Stimulated activated CD4-positive, alpha-beta T cell treated with anti-CD3 and anti-CD28 coated beads, Interleukin-12 subunit alpha, Interleukin-12 subunit beta, amount 100 ng/mL, for 48 hours (primary cell): ENCODE measurements around the gene CEP295NL.
A peak's percentile ranks its signal among the peaks of the same experiment; 100 is the strongest.
"Not testable (repeated sequence)": the region's sequence is repeated elsewhere in the genome, so short reads cannot be mapped to it uniquely, and the experiment has no call there.

Experiments
- DNase-seq, 3 donors: peaks; one replicate each; pipeline ENCODE4 v3.0.0-alpha.2; 2020; ENCODE audit warnings: low read depth in 2 of 3, low spot score in 1 of 3

The CEP295NL gene

GRCh38 chr17:78889531-78889930 lies 13.5 kb downstream of the CEP295NL start:
- DNase-seq = no peak

DNA sequence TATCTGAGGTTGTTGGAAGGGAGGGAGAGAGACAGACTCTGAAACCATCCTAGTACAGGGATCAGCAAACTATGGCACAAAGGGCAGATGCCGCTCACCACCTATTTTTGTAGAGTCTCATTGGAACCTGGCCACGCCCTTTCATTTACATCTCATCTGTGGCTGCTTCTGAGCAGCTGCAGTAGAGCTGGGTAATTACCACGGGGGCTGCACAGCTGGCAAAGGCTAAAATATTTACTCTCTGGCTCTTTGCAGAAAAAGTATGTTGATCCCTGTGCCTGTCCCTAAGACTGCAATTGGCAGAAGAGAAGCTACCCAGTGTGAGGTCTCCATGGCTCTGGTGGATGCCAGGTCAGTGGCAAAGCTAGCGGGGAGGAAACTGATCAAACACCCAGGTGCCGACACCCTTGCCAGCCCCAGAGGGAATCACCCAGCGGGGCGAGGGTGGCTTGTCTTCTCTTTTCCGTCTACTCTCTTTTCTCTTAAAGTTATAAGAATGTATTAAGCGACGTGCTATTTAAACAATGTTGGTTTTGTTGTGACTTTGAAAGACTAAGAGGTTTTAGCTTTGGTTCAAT lies 14.0 kb downstream of the CEP295NL start:
- DNase-seq = no peak

DNA sequence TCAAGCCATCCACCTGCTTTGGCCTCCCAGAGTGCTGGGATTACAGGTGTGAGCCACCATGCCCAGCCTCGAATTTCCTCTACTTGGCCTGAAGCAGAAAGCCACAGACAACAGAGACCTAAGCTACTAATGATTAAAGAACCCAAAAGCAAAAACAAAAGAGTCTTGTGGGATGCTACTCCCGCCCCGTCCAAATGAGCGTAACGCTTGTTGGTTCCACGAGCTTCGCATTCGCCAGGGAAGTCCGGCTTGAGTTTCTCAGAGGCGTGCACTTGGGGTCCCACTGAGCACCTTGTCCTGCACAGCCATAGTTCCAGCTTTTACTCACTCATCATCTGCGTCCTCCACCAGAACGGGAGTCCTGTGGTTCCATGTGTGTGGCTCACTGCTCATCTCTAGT lies 16.0 kb downstream of the CEP295NL start:
- DNase-seq = no peak

DNA sequence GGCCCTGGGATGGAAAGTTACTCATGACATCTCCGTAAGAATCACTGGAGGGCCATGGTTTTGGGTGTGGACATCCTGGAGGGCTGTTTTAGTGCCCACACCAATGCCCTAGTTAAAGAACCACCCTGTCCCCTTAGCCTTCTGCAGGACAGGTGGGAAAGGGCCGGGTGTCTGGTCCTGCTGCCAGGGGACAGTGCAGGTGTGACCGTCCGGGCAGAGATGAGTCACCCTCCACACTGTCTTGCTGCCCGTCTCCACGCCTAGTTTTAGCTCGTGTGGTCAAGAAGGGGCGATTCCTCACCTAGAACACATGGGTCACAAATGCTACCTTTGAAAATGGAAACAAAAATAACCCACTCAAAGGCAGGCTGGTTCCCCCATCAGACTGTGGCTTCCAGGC lies 17.0 kb downstream of the CEP295NL start:
- DNase-seq = no peak

DNA sequence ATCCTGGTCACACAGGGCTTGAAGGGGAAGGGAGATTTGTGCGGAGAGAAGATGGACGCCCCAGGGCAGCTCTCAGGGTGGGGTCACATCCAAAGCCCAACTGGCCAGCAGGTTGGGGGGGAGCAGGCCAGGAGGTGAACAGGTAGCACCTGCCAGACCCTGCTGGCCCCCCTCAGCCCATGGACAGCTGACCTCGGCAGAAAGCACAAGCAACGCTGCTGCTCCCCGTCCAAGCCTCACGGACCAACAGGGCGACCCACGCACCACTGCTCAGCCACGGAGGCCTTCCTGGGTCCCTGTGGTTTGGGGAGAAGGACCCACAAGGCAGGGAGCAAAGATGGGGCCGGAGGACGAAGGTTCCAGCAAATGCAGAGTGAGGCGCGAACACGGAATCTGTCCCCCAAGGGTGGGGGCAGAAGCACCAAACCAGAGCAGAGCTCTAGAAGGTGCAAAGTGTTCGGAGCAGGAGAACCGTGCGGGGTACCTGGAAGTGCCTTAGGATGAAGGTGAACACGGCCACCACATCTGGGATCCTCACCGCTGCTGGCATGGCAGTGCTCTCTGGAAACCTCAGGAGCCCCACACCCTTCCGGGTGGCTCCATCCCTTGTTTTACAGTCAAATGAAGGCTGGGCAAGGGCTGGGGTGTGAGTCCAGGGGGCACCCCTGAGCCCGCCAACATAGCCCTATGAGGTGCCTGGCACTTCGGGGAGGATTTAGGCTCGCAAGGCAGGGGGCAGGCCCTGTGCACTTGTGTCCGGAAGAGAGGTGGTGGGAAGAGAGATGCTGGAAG lies 17.9 kb downstream of the CEP295NL start:
- DNase-seq = no peak

GRCh38 chr17:78884148-78884825 lies 18.7 kb downstream of the CEP295NL start:
- no peak for DNase-seq

GRCh38 chr17:78883533-78884131 lies 19.4 kb downstream of the CEP295NL start:
- DNase-seq = no peak

DNA sequence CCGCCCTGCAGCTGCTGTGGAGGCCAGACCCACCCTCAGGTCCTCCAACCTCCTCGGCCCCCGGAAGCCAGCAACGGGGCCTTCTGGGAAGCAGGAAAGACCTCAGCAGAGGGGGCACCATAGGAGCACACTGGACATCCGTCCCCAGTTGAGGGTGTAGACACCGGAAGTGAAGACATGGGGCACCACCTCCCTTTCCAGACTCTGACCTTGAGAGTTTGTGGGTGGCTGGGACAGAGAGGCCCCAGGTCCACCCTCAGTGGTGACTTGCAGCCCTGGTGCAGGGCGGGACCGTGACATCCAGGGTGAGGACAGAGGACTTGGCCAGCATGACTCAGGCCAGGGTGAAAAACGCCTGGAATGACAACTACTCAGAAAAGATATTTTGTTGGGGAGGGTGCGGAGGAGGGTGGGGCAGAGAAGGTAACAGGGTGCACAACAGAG lies 19.9 kb downstream of the CEP295NL start:
- no peak for DNase-seq

GRCh38 chr17:78882540-78883088 lies 20.4 kb downstream of the CEP295NL start:
- no peak for DNase-seq

- DNase-seq = peak in 1 of 3 donors; percentile 14
These were observed 23.3 kb downstream of the CEP295NL start for GRCh38 chr17:78879635-78880186.

GRCh38 chr17:78878871-78879527 lies 24.0 kb downstream of the CEP295NL start:
- DNase-seq = no peak

- no peak for DNase-seq
These were observed 24.7 kb downstream of the CEP295NL start for GRCh38 chr17:78878261-78878660.

DNA sequence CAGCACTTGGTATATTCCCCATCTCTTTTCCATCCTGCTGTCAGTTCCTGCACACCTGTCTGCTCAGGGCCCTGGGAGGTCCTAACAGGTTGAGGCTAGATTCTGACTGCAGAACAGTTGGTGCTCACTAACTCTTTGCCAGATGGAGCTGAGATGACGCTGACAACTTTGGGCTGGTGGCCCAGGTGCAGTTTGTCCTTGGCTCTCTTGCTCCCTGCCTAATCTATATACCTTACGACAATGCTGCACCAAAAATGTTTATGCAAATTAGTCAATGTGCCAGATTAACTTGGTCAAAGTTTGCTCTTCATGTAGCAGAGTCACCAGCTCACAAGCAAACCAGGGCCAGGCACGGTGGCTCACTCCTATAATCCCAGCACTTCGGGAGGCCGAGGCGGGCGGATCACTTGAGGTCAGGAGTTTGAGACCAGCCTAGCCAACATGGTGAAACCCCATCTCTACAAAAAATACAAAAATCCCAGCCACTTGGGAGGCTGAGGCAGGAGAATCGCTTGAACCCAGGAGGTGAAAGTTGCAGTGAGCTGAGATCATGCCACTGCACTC lies 26.0 kb downstream of the CEP295NL start:
- DNase-seq = not testable (repeated sequence)

DNA sequence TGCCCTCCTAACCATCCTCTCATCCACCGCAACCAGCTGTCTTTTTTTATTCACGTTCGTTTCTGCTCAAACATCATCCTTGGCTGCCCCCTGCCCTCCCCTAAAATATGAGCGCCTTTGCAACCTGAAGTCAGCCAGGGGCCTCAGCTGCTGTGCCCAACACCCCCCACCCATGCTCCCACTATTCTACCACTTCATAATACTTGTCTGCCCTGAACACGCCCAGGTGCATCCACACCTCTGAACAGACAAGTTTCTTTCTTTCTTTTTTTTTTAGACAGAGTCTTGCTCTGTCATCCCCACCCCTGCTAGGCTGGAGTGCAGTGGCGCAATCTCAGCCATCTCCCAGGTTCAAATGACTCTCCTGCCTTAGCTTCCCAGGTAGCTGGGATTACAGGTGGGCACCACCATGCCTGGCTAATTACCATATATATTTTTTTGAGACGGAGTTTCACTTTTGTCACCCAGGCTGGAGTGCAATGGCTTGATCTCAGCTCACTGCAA lies 26.9 kb downstream of the CEP295NL start:
- DNase-seq = no peak

GRCh38 chr17:78875363-78876093 lies 27.5 kb downstream of the CEP295NL start:
- DNase-seq = no peak

DNA sequence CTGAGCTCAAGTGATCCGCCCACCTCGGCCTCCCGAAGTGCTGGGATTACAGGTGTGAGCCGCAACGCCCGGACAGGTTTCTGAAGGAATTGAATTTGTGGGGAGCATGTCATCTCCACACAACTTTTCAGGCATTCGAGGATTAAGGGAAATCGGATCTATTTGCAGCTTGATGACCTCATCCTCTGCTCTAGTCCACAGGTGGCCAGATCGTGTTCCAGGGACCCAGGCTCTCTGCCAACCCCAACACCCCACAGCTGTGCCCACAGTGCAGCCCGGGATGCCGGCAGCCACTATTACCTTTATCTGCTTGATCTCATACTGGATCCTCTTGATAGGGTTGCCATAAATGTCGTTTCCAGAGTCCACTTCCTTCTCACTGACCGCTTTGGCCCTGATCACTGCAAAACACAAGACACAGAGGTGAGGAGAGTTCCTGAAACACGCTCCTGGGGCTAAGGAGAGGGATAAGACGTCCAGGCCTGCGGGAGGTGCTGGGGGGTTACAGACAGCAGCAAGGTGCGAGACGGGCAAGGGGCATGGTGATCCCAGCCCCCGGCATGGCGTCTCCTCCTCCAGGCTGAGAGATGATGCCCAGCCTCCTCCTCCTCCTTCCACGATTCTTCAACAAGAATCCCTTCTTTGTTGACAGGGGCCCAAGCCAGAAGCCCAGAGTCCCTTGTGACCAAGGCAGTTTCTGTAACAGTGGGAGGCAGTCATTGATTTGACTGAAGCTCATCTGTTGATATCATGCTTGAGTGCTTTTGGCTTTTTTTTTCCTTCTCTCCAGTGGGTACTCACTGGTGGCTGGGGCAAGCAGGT lies 29.3 kb downstream of the CEP295NL start:
- DNase-seq = no peak

- no peak for DNase-seq
These were observed 30.5 kb downstream of the CEP295NL start for GRCh38 chr17:78872486-78872885.

DNA sequence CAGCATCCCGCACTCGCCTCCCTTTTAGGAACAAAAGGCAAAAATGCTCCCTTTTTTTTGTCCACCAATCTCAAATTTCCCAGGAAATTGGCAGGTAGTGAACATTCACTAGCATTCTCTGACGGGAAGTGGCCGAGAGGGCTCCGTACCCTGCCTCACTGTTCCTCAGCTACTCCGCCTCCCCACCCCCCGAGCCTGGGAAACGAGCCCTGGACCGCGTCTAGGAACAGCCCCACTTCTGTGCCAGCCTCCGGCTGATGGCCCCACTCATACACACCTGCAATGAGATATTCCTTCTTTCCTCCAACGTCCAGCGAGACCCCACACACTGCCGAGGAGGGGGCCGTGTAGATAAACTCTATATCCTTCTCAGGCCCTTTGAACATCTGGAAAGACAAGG lies 32.4 kb downstream of the CEP295NL start:
- no peak for DNase-seq

- no peak for DNase-seq
These were observed 34.6 kb downstream of the CEP295NL start for GRCh38 chr17:78868391-78868790.
